ENCODE measurements around the gene SERPINE3. TPM values are rescaled to one million over a fixed set of nuclear protein-coding genes. Genes with fewer than 3 reads are reported as not detected.

SERPINE3 gene
- total RNA-seq (2021) (not detected in 2 replicates), Bru-seq, nascent RNA (not detected), BruChase-seq, experiment 1, labeled RNA remaining after a 2-hour chase (percentile 3 among the genes with signal in this experiment), BruChase-seq, experiment 2, labeled RNA remaining after a 6-hour chase (not detected)
- long read RNA-seq, partial matches to known transcripts: 0 of 1 reads
- long read RNA-seq, other reads (novel, unspliced or antisense): 1 of 1 reads

DNA sequence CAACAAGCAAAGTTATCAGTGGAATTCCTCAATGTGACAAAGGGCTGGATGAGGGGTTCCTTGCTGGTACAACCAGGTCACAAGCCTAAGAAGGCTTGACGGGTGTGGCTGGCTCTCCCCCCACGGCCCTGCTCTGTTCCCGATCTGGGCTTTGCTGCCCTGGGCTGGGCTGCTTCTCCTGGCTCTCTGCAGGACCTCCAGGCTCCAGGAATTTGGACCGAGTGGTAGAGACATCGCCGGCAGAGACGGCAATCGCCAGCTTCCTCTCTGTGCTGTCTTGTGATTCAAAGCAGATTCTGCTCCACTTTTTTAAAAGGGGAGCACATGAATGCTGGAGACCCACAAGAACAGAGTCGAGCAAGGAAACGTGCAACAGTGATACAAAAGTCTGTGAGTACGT lies at the start of gene SERPINE3:
SERPINE3 (plus strand) TSS at position 338 of the 400 bp plus-strand sequence. CDS start 1,401 bp downstream, outside the sequence.
- no peak within 1 kb of the TSS for H3K27ac ChIP-seq
- H3K4me3 ChIP-seq: no peak within 1 kb of the TSS
- no peaks in the 10 kb centered on the region for H3K4me1 ChIP-seq (replicated peaks; ENCODE audit: insufficient read depth)
- no peaks in the 10 kb centered on the region; the same call in 1 of the 2 replicates for H3K9me2 ChIP-seq (ENCODE audit: insufficient read depth)
- no peak within 1 kb of the TSS for H2AFZ ChIP-seq
- TF ChIP-seq EZH2 (IDR thresholded peaks at IDR 0.05; ENCODE audit: low read depth): no peak
- TF ChIP-seq, protein P1, sequence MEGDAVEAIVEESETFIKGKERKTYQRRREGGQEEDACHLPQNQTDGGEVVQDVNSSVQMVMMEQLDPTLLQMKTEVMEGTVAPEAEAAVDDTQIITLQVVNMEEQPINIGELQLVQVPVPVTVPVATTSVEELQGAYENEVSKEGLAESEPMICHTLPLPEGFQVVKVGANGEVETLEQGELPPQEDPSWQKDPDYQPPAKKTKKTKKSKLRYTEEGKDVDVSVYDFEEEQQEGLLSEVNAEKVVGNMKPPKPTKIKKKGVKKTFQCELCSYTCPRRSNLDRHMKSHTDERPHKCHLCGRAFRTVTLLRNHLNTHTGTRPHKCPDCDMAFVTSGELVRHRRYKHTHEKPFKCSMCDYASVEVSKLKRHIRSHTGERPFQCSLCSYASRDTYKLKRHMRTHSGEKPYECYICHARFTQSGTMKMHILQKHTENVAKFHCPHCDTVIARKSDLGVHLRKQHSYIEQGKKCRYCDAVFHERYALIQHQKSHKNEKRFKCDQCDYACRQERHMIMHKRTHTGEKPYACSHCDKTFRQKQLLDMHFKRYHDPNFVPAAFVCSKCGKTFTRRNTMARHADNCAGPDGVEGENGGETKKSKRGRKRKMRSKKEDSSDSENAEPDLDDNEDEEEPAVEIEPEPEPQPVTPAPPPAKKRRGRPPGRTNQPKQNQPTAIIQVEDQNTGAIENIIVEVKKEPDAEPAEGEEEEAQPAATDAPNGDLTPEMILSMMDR (conservative IDR thresholded peaks at IDR 0.05): no peak
- DNase-seq: no peak
- H3K9me3 ChIP-seq (ENCODE audit: insufficient read depth, low read depth): no peaks in the 10 kb centered on the region
- H3F3A ChIP-seq (ENCODE audit: insufficient read depth, low read depth): no peaks in the 10 kb centered on the region
- H3K79me2 ChIP-seq (ENCODE audit: low read depth): no peaks in the 10 kb centered on the region
- no peak within 1 kb of the TSS for H3K4me2 ChIP-seq
- no TSS peak for BruUV-seq (replicated peaks)
- POLR2A ChIA-PET (ENCODE audit: unreplicated experiment): no interaction called here
- no peaks in the 10 kb centered on the region for H3K27me3 ChIP-seq (ENCODE audit: insufficient read depth, low read depth)
- CTCF ChIA-PET: no interaction called here
- no peaks in the 10 kb centered on the region for H4K20me1 ChIP-seq (ENCODE audit: insufficient read depth)
- H3K36me3 ChIP-seq (ENCODE audit: low read depth): no peaks in the 10 kb centered on the region
- intact Hi-C loops (cut with micrococcal nuclease; ENCODE audit: unreplicated experiment): no loop called here

DNA sequence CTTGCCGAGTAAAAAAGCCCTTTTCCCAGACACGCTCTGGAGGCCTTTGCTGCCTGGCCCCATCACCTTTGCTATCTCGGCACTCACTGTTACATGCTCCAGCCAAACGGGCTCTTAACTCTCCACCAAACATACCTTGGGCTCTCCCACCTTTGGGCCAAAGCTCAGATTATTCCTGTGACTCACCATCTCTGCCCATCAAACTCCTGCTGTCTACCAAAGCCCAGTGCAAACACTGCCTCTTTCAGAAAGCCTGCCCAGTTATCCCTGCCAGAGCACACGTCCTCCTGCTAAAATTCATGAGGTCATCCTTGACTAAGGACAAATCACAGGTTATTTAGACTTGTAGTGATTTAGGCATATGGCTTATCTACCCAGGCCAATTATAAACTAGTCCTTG lies 48.1 kb upstream of the SERPINE3 start:
- Histone ChIP-seq H3K9me3 (ENCODE audit: insufficient read depth, low read depth) (no peaks in the 10 kb centered on the region), H3K4me1 (replicated peaks; ENCODE audit: insufficient read depth) (no peaks in the 10 kb centered on the region), H3K79me2 (ENCODE audit: low read depth) (no peaks in the 10 kb centered on the region), H3K9me2 (ENCODE audit: insufficient read depth) (no peaks in the 10 kb centered on the region), H3K27me3 (ENCODE audit: insufficient read depth, low read depth) (peaks cover 43% of the 10 kb centered on the region; the same call in 1 of the 2 replicates), H2AFZ (no peak overlapping the region), H3K36me3 (ENCODE audit: low read depth) (no peaks in the 10 kb centered on the region), H3F3A (ENCODE audit: insufficient read depth, low read depth) (no peaks in the 10 kb centered on the region), H3K4me2 (no peak overlapping the region), H3K4me3 (no peak overlapping the region), H4K20me1 (ENCODE audit: insufficient read depth) (no peaks in the 10 kb centered on the region; the same call in 1 of the 2 replicates), H3K27ac (no peak overlapping the region)
- TF ChIP-seq, protein P1 (conservative IDR thresholded peaks at IDR 0.05): no peak
- TF ChIP-seq EZH2 (IDR thresholded peaks at IDR 0.05; ENCODE audit: low read depth): no peak
- ChIA-PET POLR2A (ENCODE audit: unreplicated experiment) (no interaction called here), CTCF (no interaction called here)
- no TSS peak for BruUV-seq (replicated peaks)
- intact Hi-C loops (cut with micrococcal nuclease; ENCODE audit: unreplicated experiment): no loop called here
- DNase-seq: no peak

DNA sequence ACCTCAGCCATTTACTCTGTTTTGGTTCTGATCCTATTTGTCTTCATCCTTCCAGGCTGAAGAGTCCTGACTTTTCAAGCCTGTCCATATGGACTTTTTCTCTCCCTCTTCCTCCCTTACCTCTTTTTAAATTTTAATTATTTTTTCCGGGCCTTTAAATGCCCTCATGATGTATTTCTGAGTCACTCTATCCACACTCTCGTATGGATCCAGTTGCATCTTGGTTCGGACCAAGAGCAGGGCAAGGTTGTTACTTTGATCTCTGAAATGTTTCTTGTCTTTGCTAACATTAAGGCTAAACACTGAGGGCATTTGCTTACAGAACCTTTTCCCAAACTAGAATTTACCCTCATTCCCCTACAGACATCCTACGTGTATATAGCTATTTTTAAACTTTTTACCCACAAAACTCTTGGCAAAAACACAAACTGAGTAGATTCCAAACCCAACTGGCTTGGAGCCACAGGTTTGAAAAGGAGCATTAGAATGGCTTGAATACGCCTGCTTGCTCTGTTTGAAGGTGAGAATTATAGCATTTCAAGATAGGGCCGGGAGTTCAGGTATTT lies 47.4 kb upstream of the SERPINE3 start:
- intact Hi-C loops (cut with micrococcal nuclease; ENCODE audit: unreplicated experiment): no loop called here
- Histone ChIP-seq H3K79me2 (ENCODE audit: low read depth) (no peaks in the 10 kb centered on the region), H4K20me1 (ENCODE audit: insufficient read depth) (no peaks in the 10 kb centered on the region; the same call in 1 of the 2 replicates), H3K9me3 (ENCODE audit: insufficient read depth, low read depth) (no peaks in the 10 kb centered on the region), H3K4me3 (no peak overlapping the region), H3K36me3 (ENCODE audit: low read depth) (no peaks in the 10 kb centered on the region), H3K27me3 (ENCODE audit: insufficient read depth, low read depth) (peaks cover 48% of the 10 kb centered on the region; the same call in 1 of the 2 replicates), H3F3A (ENCODE audit: insufficient read depth, low read depth) (no peaks in the 10 kb centered on the region), H2AFZ (no peak overlapping the region), H3K27ac (no peak overlapping the region), H3K4me1 (replicated peaks; ENCODE audit: insufficient read depth) (no peaks in the 10 kb centered on the region), H3K9me2 (ENCODE audit: insufficient read depth) (no peaks in the 10 kb centered on the region), H3K4me2 (no peak overlapping the region)
- BruUV-seq (replicated peaks): no TSS peak
- POLR2A ChIA-PET (ENCODE audit: unreplicated experiment): no interaction called here
- no peak for DNase-seq
- no peak for TF ChIP-seq EZH2 (IDR thresholded peaks at IDR 0.05; ENCODE audit: low read depth)
- TF ChIP-seq, protein P1 (conservative IDR thresholded peaks at IDR 0.05): no peak
- CTCF ChIA-PET: no interaction called here

Measured in PC-9 (cell line).